Parathyroid adenoma (tissue), 2 donors: ENCODE data around the gene WSB1.
"Not testable (repeated sequence)": the region's sequence is repeated elsewhere in the genome, so short reads cannot be mapped to it uniquely, and the experiment has no call there.

Experiments
- H2AFZ ChIP-seq: fragments of 300-600 bp; sonication (generic); one replicate; pipeline ENCODE4 v1.7.0; 2017; ENCODE audit warnings: antibody characterized with exemption, mild to moderate bottlenecking
- H3K27ac ChIP-seq: fragments of 300-600 bp; sonication (generic); one replicate; pipeline ENCODE4 v1.7.0; 2017
- H3K27me3 ChIP-seq: fragments of 300-600 bp; sonication (generic); one replicate; pipeline ENCODE4 v1.7.0; 2017; ENCODE audit warnings: low read length; ENCODE audit not compliant: control insufficient read depth, insufficient read depth
- H3K36me3 ChIP-seq: fragments of 300-600 bp; sonication (generic); one replicate; pipeline ENCODE4 v1.7.0; 2017; ENCODE audit warnings: low read length; ENCODE audit not compliant: control insufficient read depth, insufficient read depth
- H3K4me1 ChIP-seq: fragments of 300-600 bp; sonication (generic); one replicate; pipeline ENCODE4 v1.7.0; 2017; ENCODE audit warnings: control low read depth
- H3K4me2 ChIP-seq: fragments of 300-600 bp; sonication (generic); one replicate; pipeline ENCODE4 v1.7.0; 2017; ENCODE audit warnings: low read length
- H3K4me3 ChIP-seq: fragments of 300-600 bp; sonication (generic); one replicate; pipeline ENCODE4 v1.7.0; 2017; ENCODE audit warnings: low read depth, low read length
- H3K79me2 ChIP-seq: fragments of 300-600 bp; sonication (generic); one replicate; pipeline ENCODE4 v1.7.0; 2017; ENCODE audit warnings: control low read depth
- H3K9ac ChIP-seq: fragments of 300-600 bp; sonication (generic); one replicate; pipeline ENCODE4 v1.7.0; 2017; ENCODE audit warnings: mild to moderate bottlenecking
- H3K9me3 ChIP-seq: fragments of 300-600 bp; sonication (generic); one replicate; pipeline ENCODE4 v1.7.0; 2017; ENCODE audit warnings: low read length; ENCODE audit not compliant: control insufficient read depth
- TF ChIP-seq, protein P1 (sequence below): fragments of 300-600 bp; sonication (generic); IDR thresholded peaks from one replicate; pipeline ENCODE4 v1.7.0; 2017; ENCODE audit warnings: antibody characterized with exemption, mild to moderate bottlenecking
- donor health status: primary hyperparathyroidism.

Gene WSB1

DNA sequence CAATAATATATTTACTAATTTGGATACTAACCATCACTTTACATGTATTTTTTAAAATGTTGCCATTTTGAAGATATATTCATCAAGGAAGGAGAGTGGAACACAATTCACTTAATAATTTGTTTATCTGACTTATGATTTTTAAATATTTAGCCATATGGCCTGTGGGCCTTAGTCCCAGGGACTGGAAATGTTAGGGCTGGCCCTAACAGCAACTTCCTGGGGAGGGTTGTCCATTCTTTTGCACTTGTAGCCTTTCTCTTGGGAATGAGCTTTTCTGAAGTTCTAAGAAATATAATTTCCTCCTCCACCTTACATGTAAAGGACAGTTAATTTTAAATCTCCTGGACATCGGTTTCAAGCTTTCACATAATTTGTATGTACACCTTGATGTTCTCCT is 27.7 kb upstream of the WSB1 start:
- Histone ChIP-seq H3K9ac (no peak overlapping the region), H3K4me1 (no peaks in the 10 kb centered on the region), H3K4me2 (no peak overlapping the region), H3K27me3 (no peaks in the 10 kb centered on the region), H2AFZ (no peak overlapping the region), H3K79me2 (no peaks in the 10 kb centered on the region), H3K36me3 (no peaks in the 10 kb centered on the region), H3K4me3 (no peak overlapping the region), H3K9me3 (no peaks in the 10 kb centered on the region), H3K27ac (no peak overlapping the region)
- TF ChIP-seq, protein P1, sequence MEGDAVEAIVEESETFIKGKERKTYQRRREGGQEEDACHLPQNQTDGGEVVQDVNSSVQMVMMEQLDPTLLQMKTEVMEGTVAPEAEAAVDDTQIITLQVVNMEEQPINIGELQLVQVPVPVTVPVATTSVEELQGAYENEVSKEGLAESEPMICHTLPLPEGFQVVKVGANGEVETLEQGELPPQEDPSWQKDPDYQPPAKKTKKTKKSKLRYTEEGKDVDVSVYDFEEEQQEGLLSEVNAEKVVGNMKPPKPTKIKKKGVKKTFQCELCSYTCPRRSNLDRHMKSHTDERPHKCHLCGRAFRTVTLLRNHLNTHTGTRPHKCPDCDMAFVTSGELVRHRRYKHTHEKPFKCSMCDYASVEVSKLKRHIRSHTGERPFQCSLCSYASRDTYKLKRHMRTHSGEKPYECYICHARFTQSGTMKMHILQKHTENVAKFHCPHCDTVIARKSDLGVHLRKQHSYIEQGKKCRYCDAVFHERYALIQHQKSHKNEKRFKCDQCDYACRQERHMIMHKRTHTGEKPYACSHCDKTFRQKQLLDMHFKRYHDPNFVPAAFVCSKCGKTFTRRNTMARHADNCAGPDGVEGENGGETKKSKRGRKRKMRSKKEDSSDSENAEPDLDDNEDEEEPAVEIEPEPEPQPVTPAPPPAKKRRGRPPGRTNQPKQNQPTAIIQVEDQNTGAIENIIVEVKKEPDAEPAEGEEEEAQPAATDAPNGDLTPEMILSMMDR = no peak

DNA sequence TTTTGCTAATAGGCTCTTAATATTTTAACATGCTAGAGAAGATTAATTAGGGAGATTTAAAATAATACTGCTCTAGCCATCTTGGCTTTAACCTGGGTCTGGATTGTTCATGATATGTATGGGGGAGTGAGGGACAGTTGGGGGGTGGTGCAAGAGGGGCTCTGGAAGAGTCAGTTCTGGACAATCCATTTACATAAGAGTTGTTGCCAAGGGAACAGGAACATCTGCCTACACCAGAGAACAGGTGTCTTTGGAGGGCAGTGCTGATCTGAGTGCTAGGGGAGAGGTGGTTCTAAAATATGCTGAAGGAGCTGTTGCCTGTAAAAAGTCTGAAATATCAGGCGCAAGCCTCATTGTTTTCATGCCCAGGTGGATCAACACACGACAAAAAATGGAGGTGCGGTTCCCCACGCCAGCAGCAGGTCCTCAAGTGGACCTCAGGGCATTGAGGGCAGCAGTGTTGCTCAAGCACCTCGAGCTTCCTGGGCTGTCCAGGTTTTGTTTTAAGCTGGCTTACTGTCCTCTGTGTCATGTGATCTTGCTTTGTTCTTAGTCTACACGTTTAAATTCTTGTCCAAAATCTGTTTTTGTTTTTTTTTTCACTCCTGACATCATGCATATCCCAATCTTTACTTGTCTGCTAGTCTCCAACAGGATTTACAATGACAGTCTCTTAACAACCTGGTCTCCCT is 25.4 kb upstream of the WSB1 start:
- no peaks in the 10 kb centered on the region for H3K36me3 ChIP-seq
- H2AFZ ChIP-seq = no peak overlapping the region
- no peaks in the 10 kb centered on the region for H3K4me1 ChIP-seq
- H3K4me2 ChIP-seq = no peak overlapping the region
- TF ChIP-seq, protein P1 = no peak
- H3K9me3 ChIP-seq = no peaks in the 10 kb centered on the region
- no peak overlapping the region for H3K9ac ChIP-seq
- no peak overlapping the region for H3K27ac ChIP-seq
- no peak overlapping the region for H3K4me3 ChIP-seq
- H3K27me3 ChIP-seq = no peaks in the 10 kb centered on the region
- no peaks in the 10 kb centered on the region for H3K79me2 ChIP-seq

DNA sequence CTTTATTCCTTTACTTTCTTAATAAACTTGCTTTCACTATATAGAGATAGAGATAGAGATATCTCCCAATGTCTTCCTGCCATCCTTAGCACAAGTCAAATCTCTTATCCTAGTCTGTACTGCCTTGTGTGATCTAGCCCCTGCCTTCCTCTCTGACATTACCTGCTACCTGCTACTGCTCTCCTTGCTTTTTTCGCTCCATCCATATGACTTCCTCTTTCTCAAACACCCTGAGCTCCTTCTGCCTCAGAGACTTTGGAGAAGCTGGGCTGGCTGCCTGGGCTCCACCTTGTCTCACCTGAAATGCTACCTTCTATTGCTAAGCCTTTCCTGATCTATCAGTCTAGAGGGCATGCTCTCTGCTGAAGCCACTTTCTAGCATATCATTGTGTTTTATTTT is 24.7 kb upstream of the WSB1 start:
- TF ChIP-seq, protein P1 = no peak
- Histone ChIP-seq H3K9ac (no peak overlapping the region), H3K9me3 (no peaks in the 10 kb centered on the region), H3K27me3 (no peaks in the 10 kb centered on the region), H3K79me2 (no peaks in the 10 kb centered on the region), H3K36me3 (no peaks in the 10 kb centered on the region), H3K27ac (no peak overlapping the region), H2AFZ (no peak overlapping the region), H3K4me1 (no peaks in the 10 kb centered on the region), H3K4me3 (no peak overlapping the region), H3K4me2 (no peak overlapping the region)

DNA sequence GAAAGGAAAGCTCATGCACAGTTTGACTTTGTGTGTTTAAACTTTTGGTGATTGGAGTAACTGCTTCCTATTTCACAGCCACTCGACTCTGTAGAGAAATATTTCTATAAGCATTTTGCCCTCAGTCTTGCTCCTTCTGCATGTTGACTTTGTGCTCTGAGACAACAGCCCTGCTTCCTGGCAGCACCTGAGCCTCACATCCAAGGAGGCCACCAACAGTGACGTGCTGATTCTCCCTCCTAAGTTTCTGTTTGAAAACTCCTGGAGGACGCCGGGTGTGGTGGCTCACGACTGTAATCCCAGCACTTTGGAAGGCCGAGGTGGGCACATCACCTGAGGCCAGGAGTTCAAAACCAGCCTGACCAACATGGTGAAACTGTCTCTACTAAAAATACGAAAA is 23.9 kb upstream of the WSB1 start:
- Histone ChIP-seq H3K27me3 (no peaks in the 10 kb centered on the region), H2AFZ (no peak overlapping the region), H3K9me3 (no peaks in the 10 kb centered on the region), H3K27ac (no peak overlapping the region), H3K36me3 (no peaks in the 10 kb centered on the region), H3K4me2 (no peak overlapping the region), H3K4me1 (no peaks in the 10 kb centered on the region), H3K4me3 (no peak overlapping the region), H3K9ac (no peak overlapping the region), H3K79me2 (no peaks in the 10 kb centered on the region)
- TF ChIP-seq, protein P1 = no peak

DNA sequence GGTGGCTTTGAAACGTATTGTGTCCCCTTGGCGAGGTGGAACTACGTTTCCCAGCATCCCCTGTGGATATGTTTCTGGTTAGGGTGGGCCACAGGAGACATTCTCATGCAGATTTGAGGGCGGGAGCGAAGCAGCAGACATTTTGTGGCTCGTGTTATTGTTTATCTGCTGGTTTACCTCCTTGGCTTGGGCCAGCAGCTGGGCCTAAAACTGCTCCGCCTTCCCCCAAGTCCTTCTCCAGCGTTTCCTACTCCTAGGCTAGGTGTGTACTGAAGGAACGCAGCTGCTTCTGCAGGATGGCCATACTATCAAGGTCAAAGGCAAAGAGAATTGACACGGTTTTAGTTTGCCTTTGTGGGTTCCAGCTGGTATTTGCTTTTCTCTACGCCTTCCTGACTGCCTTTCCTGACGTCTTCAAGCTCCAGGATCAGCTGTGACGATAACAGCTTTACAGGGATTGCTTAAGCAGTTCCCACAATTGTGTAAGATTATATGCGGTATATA is 17.2 kb upstream of the WSB1 start:
- Histone ChIP-seq H3K36me3 (no peaks in the 10 kb centered on the region), H3K27ac (no peak overlapping the region), H3K27me3 (no peaks in the 10 kb centered on the region), H3K4me2 (no peak overlapping the region), H3K4me1 (no peaks in the 10 kb centered on the region), H3K4me3 (no peak overlapping the region), H3K79me2 (no peaks in the 10 kb centered on the region), H2AFZ (no peak overlapping the region), H3K9ac (no peak overlapping the region), H3K9me3 (no peaks in the 10 kb centered on the region)
- TF ChIP-seq, protein P1 = no peak

DNA sequence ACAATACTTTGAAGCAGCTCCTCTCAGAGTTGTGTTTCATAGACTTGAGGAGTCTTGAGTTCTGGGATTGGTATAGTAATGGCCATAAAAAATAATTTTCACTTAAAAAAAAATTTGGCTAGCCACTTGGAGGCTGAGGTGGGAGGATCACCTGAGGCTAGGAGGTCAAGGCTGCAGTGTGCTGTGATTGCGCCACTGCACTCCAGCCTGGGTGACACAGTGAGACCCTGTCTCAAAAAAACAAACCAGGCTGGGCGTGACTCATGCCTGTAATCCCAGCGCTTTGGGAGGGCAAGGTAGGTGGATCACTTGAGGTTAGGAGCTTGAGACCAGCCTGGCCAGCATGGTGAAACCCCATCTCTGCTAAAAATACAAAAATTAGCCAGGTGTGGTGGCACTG is 14.8 kb upstream of the WSB1 start:
- H3K9me3 ChIP-seq, H3K27me3 ChIP-seq, H2AFZ ChIP-seq, H3K36me3 ChIP-seq, H3K4me1 ChIP-seq, H3K4me3 ChIP-seq, H3K79me2 ChIP-seq, H3K4me2 ChIP-seq, H3K27ac ChIP-seq, H3K9ac ChIP-seq: not testable (repeated sequence)
